ENCODE data around the gene AQP12B. TPM values are rescaled to one million over a fixed set of nuclear protein-coding genes. Genes with fewer than 3 reads are reported as not detected.

AQP12B gene
- polyA plus RNA-seq, 4 donors = 0.18 to 1.5 (median 0.70) TPM

Other genes with a start within 250 kb of the AQP12B start
- gene GPC1, start 247.2 kb downstream of the AQP12B start, polyA plus RNA-seq (ENCODE audit: insufficient read length in 4 of 4) = 10 to 100 TPM; 27.8 to 46.3 (median 33.4) TPM
- gene ANKMY1, start 124.9 kb downstream of the AQP12B start, polyA plus RNA-seq (ENCODE audit: insufficient read length in 4 of 4) = 10 to 100 TPM in 3 of 4 donors, 1 to 10 TPM in 1; 9.6 to 14.5 (median 10.9) TPM
- gene DUSP28, start 122.5 kb downstream of the AQP12B start, polyA plus RNA-seq (ENCODE audit: insufficient read length in 4 of 4) = 1 to 10 TPM; 6.3 to 9.6 (median 8.1) TPM
- 10 to 100 TPM; 26.2 to 38.7 (median 28.3) TPM for gene RNPEPL1, start 114.4 kb downstream of the AQP12B start, polyA plus RNA-seq (ENCODE audit: insufficient read length in 4 of 4)
- 10 to 100 TPM; 21.3 to 33.1 (median 21.7) TPM for gene CAPN10, start 96.2 kb downstream of the AQP12B start, polyA plus RNA-seq (ENCODE audit: insufficient read length in 4 of 4)
- 1 to 10 TPM; 1.5 to 1.9 (median 1.6) TPM for gene GPR35, start 57.4 kb downstream of the AQP12B start, polyA plus RNA-seq (ENCODE audit: insufficient read length in 4 of 4)
- 1 to 10 TPM in 2 of 4 donors, under 1 TPM in 1, not detected in 1; 0.97 to 1.6 (median 1.0) TPM for gene AQP12A, start 9.0 kb upstream of the AQP12B start, polyA plus RNA-seq (ENCODE audit: insufficient read length in 4 of 4)
- 10 to 100 TPM in 3 of 4 donors, 1 to 10 TPM in 1; 9.8 to 13.9 (median 11.5) TPM for gene KIF1A, start 137.3 kb upstream of the AQP12B start, polyA plus RNA-seq (ENCODE audit: insufficient read length in 4 of 4)
- gene AGXT, start 185.9 kb upstream of the AQP12B start, polyA plus RNA-seq (ENCODE audit: insufficient read length in 4 of 4) = under 1 TPM in 3 of 4 donors, not detected in 1; 0.10 to 0.21 (median 0.16) TPM
- 1 to 10 TPM; 1.4 to 2.9 (median 2.1) TPM for gene MAB21L4, start 213.3 kb upstream of the AQP12B start, polyA plus RNA-seq (ENCODE audit: insufficient read length in 4 of 4)
- under 1 TPM in 3 of 4 donors, not detected in 1; 0.03 to 0.13 (median 0.05) TPM for gene CROCC2, start 223.5 kb upstream of the AQP12B start, polyA plus RNA-seq (ENCODE audit: insufficient read length in 4 of 4)

Data from right renal pelvis (tissue), 4 donors.